GM19025 (cell line): ENCODE results near the gene REEP1.

Source experiments
- ATAC-seq: cut with Tn5 transposase; IDR thresholded peaks from one replicate; pipeline ENCODE4 v1.9.1; 2021; ENCODE audit warnings: mild to moderate bottlenecking, low read depth, moderate library complexity; ENCODE audit not compliant: unreplicated experiment

REEP1 gene, protein sequence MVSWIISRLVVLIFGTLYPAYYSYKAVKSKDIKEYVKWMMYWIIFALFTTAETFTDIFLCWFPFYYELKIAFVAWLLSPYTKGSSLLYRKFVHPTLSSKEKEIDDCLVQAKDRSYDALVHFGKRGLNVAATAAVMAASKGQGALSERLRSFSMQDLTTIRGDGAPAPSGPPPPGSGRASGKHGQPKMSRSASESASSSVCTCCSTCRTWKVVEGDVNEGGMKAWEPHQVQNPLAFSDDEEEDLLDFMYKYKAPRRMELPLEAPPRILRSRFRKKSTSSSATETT

DNA sequence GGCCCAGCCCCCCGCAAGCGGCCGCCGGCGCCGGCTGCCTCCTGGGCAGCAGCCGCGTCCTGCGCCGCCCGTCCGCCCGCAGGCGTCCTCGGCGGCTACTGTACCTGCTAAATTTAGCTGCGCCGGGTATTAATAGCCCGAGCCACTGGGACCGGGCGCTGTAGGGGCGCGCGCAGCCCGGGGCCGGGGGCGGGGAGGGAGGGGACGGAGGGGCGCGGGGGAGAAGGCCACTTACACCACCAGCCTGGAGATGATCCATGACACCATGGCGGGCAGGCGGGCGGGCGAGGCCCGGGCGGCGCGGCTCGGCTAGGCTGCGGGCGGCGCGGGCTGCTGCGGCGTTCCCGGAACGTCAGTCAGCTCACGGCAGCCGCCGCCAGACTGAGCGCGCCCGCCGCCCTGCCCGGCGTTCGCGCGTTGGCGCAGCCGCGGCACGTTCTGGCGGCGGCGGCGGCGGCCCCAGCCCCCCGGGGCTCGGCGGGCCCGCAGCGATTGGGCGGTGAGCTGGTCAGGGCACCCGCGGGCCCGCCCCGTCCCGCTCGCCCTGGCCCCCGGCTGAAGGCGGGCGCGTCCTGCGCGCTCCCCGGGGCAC lies at the start of gene REEP1:
REEP1 (minus strand) TSS at position 383 of the 592 bp plus-strand sequence; CDS start at position 267, 116 bp downstream.
- no peak for ATAC-seq

DNA sequence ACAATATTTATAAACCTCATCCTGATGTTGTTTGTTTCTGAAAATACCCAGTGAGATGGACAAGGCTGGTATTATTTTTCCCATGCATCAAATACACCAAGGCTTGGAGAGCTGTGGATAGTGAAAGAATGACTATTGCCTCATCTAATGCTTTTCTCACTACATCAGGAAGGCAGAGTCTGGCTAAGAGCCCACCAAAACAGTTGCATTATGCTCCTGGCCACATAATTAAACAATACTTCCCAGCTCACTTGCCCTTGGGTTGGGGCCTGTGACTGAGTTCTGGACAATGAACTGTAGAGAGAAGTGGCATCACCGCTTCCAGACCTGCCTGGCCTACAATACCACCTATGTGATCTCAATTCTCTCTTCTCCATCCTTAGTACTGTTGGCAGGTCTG lies 46.4 kb upstream of the REEP1 start:
- ATAC-seq: no peak

DNA sequence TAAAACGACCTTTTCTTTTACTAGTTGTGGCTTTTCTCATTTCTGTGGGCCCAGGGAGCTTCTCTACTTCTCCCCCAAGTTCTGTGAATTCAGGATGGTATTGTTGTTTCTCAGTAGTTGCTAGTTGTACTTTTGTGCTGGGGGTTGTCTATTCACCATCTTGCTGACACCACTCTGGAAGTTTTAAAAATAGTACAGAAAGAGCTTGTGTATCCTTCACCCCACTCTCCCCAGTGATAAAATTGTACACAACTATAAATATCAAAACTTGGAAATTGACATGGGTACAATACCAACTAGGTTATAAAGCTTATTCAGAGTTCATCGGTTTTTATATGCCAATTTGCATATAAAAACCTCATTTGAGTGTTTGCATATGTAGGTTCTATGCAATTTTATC lies 45.3 kb upstream of the REEP1 start:
- no peak for ATAC-seq

DNA sequence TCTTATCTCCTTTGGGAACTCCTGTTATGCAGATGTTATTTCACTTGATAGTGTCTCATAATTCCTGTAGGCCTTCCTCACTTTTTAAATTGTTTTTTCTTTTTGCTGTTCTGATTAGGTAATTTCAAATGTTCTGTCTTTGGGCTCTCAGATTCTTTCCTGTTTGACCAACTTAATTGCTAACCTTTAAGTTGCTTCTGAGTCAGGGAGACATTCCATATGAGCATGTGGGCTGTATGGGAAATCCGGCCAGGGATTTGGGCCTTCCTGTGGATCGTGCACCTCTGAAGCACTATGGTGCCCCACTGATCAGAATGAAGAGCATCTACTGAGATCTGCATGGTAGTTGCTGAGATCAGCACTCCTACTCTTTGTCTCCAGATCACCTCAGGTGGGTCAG lies 44.7 kb upstream of the REEP1 start:
- ATAC-seq: no peak

DNA sequence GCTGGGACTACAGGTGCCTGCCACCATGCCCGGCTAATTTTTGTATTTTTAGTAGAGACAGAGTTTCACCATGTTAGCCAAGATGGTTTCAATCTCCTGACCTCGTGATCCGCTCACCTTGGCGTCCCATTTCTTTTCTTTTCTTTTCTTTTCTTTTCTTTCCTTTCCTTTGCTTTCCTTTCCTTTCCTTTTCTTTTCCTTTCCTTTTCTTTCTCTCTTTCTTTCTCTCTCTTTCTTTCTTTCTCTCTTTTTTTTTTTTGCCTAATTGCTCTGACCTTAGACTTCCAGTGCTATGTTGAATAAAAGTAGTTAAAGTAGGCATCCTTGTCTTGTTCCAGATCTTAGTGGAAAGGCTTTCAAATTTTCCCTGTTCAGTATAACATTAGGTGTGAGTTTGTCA lies 41.0 kb upstream of the REEP1 start:
- no peak for ATAC-seq

DNA sequence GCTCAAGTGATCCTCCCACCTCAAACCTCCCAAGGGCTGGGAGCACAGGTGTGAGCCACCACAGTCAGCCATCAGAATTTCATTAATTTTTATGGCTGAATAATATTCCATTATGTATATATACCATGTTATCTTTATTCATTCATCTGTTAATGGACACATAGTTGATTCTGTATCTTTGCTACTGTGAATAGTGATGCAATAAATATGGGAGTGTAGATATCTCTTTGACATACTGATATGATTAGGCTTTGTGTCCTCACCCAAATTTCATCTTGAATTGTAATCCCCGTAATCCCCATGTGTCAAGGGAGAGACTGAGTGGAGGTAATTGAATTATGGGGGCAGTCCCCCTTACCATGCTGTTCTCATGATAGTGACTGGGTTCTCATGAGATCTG lies 38.2 kb upstream of the REEP1 start:
- no peak for ATAC-seq

DNA sequence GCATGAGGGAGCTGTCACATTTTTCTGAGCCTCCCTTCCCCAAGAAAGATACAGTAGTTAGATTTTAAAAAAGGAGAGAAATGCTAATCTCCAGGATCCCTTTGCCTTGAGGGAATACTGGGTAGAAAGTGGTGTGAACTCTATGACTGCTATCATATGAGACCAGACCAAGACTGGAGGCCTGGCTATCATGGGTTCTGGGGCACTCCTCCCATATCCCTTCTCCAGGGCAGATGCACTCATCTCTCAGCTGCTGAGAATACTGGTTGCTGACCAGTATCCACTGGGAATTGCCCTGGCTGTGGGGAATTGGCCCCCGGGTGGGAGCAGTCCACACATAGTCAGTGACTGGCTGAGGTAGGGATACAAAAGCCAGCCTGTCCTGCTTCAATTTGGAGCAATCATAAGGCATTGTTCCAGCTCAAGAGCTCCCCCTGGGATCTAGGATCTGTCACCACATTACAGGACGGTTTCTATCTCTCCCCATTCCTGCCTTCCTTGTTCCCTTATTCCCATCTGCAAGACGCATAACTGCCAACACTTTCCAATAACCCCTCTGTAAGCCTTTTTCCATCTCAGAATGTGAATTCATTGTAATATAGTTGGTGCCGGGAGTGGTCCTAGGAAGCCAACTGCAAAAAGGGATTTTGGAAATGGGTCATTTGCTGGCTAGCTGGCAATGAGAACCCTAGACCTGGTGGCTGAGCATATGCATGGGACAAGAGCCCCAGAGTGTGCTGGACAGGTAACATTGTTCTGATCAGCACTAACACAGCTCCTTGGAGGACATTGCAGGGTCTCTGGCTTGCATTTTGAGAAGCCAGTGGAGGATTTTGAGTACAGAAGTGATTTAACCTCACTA lies 35.4 kb upstream of the REEP1 start:
- no peak for ATAC-seq

DNA sequence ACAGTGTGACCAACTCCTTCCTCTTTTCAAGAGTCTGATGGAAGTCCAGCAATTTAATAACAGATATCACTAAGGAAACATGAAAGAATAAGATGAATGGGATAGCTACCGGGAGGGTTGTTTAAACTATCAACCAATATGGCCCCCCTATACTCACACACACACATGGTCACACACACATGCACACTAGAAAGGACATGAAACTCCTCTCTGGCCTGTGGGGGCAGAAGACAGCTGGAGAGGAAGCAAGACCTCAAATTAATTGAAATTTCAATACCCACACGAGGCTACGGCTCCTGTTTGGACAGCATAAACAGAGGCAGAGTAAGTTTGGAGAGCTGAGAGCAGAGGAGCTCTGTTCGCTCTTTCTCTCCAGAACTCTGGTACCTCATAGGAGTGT lies 34.7 kb upstream of the REEP1 start:
- no peak for ATAC-seq

DNA sequence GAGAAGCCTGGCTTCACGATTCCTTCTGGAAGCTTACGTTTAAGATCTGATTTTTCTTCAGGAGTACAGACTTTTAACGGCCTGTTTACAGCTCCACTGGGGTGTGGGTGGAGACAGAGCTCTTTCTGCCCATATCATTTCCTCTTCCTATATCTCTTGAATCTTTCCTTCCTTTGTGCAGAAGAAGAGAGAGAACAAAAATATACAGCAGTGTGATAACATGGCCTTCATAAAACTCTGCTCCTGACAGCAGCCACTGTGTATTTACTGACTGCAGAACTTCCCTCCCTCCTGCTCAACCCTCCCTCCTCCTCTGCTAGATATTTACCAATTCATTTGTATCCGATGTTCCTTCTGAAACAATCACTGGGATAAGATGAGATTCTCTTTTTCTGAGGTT lies 34.1 kb upstream of the REEP1 start:
- ATAC-seq: no peak

DNA sequence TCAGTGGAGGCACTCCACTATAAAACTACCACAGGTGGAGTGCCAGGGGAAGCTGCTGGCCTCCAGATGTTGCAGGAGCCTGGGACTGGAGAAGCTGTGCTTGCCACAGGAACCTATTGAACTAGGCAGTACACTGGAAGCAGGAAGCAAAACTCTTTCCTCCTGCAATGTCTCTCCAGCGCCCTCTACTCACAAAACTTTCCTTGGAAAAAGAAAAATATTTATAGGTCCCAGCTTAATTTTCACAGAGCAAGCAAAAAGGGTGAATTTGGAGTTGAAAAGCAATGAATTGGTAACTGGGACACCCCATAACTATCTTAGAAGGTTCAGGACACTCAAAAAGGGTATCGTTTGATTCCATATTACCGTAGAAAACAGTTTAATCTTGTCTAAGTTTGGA lies 33.2 kb upstream of the REEP1 start:
- no peak for ATAC-seq

DNA sequence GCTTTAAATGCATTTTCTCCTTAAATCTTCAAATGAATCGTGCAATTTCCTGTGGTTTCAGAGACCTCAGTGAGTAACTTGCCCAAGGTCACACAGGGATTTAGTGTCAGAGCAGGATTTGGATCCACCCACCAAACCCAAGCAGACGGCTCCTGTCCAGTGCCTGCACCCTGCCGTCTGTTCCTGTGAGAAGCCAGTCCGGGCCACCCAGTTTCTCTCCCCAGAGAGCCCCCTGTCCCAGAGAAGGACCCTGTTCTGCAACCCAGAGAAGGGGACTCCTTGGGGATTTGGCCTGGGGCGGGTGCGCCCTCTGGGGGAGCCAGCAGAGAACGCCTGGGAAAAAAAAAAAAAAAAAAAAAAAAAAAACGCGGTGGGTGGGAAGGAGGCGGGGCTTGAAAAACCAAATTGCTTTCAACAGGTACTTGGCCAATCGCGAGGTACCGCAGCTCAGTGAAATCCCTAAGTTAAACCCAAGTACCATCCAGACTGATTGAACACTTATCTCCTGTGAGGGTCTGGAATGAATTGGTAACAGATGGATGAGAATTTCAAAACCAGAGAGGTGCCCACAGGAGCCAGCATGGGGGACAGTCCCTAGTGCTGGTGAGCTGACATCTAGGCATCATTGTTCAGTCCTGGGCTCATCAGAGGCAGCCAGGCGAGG lies 30.9 kb upstream of the REEP1 start:
- ATAC-seq: no peak

DNA sequence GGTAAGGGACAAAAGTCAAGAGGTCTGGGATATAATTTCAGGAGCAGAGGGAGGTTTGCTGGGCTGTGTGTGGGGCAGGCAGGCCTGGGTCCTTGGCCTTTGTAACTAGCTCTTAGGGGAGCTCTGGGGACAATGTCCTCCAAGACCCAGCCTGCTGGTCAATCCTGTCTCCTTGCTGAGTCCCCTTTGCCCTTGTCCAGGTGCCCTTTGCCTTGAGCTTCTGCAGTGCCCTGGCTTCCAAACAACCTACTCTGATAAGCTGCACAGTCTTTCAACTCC lies 30.0 kb upstream of the REEP1 start:
- ATAC-seq: no peak

DNA sequence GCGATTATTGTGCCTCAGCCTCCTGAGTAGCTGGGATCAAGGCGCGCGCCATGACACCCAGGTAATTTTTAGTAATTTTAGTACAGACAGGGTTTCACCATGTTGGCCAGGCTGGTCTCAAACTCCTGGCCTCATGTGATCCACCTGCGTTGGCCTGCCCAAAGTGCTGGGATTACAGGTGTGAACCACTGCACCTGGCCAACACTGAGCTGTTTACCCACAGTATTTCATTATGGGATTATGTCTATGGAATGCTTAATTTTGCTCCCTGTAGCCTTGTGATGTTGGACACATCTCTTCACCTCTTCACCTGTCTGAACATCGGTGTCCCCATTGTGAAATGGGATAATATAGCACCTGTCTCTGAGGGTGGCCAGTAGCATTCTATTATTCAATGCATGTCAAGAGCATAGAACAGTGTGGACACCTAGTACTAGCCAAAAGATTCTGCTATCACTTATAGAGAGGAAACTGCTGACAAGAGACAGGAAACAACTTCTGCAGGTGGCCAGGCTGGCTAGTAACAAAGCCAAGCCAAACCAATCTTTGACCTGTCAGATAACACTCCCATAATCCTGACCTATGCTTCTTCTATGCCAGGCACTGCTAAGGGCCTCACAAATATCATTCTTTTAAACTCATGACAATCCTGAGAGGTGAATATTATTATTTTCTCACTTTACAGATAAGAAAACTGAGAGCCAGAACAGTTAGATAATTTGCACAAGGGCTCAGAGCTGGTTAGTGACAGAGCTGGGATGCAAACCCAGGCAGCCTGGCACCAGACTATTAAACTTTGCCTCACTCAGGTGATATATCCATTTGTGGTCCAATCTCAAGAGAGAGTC lies 29.4 kb upstream of the REEP1 start:
- ATAC-seq: no peak

DNA sequence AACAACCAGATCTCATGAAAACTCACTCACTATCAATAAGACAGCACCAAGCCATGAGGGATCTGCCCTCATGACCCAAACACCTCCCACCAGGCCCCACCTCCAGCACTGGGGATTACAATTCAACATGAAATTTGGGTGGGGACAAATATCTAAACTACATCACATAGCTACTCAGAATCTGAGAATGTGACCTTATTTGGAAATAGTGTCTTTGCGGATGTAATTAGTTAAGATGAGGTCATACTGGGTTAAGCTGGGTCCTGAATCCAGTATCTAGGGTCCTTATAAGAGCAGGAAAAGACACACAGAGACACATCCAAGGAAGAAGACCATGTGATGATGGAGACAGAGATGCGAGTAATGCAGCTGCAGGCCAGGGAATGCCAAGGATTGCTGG lies 27.5 kb upstream of the REEP1 start:
- ATAC-seq: no peak

DNA sequence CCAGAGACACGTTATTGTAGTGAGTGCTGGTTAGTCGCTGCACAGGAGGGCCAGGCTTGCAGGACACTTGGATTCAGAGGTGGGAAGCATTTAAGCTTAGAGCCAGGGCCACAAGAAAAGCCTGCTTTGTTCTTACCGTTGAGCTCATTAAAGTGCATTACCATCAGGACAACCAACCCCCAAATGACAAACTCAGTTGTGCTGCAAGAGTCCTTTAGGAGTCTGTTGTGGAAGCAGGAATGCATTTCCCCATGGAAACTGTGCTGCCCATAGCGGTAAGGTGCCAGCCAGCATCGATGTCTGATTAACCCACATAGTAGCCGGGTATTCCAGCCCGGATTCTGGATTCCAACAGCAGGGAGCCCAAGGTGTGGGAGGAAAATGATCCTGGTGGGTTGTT lies 23.4 kb upstream of the REEP1 start:
- ATAC-seq: no peak

DNA sequence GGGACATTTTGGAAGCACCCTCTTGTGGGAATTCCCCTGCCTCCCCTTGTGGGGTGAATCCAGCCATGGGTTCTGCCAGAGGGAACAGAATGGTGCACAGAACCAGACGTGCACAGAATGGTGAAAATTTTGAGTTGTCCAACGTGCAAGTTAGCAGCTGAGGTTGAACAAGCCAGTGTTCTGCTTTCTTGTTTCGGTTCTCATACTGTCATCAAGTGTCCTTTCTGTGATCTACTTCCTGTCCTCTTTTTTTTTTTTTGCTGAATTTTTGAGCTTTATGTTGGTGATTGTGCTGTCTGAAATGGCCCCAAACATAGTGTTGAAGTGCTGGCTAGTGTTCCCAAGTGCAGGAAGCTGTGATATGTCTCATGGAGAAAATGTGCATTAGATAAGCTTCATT lies 21.5 kb upstream of the REEP1 start:
- peak; percentile 89 for ATAC-seq

DNA sequence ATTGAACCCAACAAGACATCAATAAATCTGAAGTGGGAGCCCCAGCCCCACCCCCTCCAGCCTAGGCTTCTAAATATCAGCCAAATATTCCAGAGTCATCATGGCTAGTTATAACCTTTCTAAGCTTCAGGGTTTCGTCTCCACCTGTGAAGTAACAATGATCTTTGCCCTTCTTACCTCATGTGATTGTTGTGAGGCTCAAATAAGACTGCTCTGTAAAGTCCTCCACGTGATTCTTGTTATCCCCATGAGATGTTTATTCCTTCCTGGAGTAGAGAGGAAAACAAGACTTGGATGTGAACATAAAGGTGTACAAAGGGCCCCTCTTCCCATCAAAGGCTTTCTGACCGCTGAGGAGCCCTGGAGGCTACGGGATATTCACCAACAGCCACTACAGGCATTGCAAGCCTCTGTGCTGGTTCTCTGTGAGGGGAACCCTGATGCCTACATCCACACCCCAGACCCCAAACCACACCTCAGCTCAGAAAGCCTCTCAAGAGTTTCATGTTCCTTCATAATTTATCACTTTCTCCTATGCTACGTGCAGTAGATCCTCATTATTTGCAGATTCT lies 20.1 kb upstream of the REEP1 start:
- ATAC-seq: no peak

DNA sequence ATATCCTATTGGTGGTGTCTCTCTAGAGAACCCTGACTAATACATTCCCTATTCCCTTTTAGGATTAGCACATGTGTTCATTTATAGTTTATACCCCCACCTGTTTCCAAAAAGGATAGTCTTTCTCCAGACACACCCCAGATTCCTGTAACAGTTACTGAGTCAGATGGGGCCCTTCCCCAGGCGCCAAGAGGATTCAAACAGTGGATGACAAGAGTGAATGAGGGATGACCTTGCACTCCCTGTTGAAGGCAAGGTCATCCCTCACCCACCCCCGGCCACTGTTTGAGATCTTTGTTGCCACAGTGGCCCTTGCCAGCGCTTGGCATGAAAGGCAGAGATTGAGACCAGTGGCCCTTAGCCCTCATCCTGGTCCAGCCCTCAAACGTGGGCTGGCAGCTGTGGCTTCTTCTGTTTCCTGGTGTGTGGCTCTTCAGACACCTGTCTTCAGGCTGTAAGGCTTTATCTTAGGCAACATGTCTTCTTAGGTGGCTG lies 15.3 kb upstream of the REEP1 start:
- no peak for ATAC-seq

DNA sequence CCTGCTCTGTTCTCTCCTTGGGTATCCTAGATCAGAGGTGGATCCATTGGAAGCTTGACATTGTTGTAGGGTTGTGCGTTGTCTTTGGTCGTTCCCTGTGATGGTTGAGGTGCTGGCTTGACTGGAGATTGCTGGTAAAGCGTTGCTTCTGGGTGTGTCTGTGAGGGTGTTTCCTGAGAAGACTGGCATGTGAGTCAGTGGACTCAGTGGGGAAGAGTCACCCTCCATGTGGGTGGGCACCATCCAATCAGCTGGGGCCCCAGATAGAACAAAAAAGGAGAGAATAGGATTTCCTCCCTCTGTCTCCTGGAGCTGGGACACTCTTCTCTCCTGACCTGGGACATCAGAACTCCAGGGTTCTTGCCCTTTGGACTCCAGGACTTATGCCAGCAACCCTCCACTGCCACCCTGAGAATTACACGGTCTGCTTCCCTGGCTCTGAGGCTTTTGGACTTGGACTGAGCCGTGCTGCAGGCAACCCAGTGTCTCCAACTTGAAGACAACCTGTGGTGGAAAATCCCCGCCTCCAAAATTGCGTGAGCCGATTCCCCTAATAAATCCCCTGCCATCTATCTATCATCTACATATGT lies 14.8 kb upstream of the REEP1 start:
- no peak for ATAC-seq

DNA sequence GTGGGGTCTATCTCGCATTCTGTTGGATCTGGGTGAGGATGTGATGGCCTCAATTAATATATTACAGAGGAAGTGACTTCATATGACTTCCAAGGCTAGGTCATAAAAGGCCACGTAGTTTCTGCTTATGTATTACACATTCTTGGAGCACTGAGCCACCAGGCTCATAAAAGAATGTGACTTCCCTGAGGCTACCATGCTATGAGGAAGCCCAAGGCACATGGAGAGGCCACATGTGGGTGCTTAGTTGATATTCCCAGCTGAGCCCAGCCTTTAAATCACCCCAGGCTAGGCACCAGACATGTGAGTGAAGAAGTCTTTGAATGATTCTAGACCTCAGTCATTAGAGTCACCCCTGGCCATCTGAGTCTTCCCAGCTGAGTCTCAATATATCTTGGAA lies 13.3 kb upstream of the REEP1 start:
- ATAC-seq: no peak
